ENCODE data around the gene GRAMD2A.

GRAMD2A gene

GRCh38 chr15:72117486-72118016 lies 80.0 kb downstream of the GRAMD2A start:
- peak overlapping the region; percentile 97 for H3K4me3 ChIP-seq (ENCODE audit: control insufficient read depth, low read depth, low read length)
- DNase-seq (ENCODE audit: low read depth), result peak; percentile 70
- TF ChIP-seq, protein P1, sequence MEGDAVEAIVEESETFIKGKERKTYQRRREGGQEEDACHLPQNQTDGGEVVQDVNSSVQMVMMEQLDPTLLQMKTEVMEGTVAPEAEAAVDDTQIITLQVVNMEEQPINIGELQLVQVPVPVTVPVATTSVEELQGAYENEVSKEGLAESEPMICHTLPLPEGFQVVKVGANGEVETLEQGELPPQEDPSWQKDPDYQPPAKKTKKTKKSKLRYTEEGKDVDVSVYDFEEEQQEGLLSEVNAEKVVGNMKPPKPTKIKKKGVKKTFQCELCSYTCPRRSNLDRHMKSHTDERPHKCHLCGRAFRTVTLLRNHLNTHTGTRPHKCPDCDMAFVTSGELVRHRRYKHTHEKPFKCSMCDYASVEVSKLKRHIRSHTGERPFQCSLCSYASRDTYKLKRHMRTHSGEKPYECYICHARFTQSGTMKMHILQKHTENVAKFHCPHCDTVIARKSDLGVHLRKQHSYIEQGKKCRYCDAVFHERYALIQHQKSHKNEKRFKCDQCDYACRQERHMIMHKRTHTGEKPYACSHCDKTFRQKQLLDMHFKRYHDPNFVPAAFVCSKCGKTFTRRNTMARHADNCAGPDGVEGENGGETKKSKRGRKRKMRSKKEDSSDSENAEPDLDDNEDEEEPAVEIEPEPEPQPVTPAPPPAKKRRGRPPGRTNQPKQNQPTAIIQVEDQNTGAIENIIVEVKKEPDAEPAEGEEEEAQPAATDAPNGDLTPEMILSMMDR (conservative IDR thresholded peaks at IDR 0.05; ENCODE audit: control insufficient read depth, insufficient read depth, low read depth, low read length), result no peak

DNA sequence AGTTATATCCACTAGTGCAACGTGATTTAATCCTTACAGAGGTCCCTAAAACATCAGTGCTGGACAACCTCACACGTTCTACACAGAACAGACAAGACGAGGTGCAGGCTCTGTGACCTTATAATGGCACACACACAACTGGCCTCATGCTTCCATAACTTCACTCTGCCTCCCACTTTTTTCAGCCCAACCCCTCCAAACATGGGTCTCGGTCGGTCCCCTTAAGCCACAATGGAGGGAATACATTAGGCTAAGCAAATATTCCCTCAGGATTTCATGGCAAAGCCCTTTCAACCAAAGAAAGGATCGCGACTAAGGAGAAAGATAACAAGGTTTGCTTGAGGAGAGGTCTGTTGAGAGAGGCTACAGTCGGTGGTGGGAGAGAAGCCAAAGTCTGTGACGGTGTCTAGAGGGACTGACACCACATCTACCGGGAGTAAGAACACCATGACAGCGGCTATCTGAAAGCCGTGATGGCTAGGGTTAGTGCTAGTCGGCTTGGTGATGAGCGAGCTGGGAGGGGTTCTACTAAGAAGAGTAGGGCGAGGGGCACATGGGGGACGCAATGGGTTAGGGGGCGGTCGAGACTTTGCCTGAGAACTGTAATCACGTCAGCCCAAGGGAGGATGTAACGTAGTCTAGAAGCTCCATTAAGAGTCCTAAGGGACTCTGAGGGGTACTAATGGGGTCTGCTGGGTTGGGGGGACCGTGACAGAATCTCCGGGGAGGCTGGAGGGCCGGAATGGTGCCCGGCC lies 80.7 kb downstream of the GRAMD2A start:
- H3K4me3 ChIP-seq (ENCODE audit: control insufficient read depth, low read depth, low read length), result peak overlapping the region; percentile 97
- TF ChIP-seq, protein P1 (conservative IDR thresholded peaks at IDR 0.05; ENCODE audit: control insufficient read depth, insufficient read depth, low read depth, low read length), result no peak
- peak; percentile 35 for DNase-seq (ENCODE audit: low read depth)

DNA sequence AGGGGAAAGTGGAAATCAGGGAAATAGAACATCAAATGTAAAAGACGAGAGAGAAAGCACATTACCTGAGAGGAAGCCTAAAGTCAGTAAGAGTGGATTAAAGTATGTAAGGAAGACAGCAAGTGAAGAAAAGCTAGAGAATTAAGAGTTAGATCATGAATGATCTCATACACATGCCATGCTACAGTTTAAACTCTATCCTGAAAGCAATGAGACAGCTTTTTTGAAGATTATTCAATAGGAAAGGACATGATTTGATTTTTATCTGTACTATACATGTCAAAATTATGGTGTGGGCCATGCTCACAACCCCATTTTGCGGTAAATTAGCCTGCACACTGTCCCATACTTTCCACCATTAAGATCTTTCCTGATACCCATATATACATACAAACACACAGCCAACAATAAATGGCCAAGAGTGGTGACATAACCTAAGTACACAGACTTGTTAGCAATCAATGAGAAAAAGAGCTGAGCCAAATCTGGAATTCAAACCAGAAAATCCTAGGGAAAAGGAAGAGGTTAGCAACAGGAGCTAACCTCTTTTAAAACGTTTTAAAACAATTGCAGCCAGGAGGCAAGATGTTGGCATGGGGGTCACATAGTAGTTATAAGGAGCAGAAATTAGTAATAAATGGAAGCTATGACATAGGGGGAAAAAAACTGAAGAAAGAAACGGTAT lies 84.1 kb downstream of the GRAMD2A start:
- TF ChIP-seq, protein P1 (conservative IDR thresholded peaks at IDR 0.05; ENCODE audit: control insufficient read depth, insufficient read depth, low read depth, low read length), result no peak
- no peak for DNase-seq (ENCODE audit: low read depth)
- no peak overlapping the region for H3K4me3 ChIP-seq (ENCODE audit: control insufficient read depth, low read depth, low read length)

DNA sequence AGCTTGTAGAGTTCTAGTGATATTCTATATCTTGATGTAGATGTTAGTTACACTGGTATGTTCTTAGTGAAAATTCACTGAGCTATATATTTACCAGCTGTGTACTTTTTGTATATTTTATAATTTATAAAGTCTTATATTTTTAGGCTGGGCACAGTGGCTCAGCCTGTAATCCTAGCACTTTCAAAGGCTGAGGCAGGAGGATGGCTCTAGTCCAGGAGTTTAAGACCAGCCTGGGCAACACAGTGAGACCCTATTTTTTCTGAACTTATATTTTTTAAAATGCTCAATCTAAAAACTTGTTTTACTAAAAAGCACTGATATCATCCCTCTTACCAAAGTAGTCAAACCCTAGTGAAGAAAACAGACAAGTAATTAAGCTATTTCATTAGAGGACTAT lies 84.8 kb downstream of the GRAMD2A start:
- TF ChIP-seq, protein P1 (conservative IDR thresholded peaks at IDR 0.05; ENCODE audit: control insufficient read depth, insufficient read depth, low read depth, low read length), result no peak
- H3K4me3 ChIP-seq (ENCODE audit: control insufficient read depth, low read depth, low read length), result no peak overlapping the region
- DNase-seq (ENCODE audit: low read depth), result no peak

DNA sequence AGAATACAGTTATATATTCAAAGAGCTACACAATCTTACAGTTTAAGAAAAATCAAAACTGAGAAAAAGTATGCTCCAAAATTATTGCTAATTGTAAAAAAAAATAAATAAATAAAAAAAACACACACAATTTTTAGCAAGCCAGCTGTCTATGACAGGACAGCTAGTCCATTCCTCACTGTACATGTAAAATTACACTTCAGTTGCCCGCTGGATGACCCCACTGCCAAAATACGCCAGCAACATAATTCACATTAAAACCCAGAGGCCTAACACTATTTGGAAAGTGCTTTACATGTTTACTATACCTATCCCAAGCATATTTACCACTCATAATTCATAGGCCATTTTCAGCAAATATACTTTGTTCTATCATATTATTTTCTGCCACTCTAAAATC lies 85.5 kb downstream of the GRAMD2A start:
- TF ChIP-seq, protein P1 (conservative IDR thresholded peaks at IDR 0.05; ENCODE audit: control insufficient read depth, insufficient read depth, low read depth, low read length), result no peak
- H3K4me3 ChIP-seq (ENCODE audit: control insufficient read depth, low read depth, low read length), result no peak overlapping the region
- peak; percentile 31 for DNase-seq (ENCODE audit: low read depth)

- TF ChIP-seq, protein P1 (conservative IDR thresholded peaks at IDR 0.05; ENCODE audit: control insufficient read depth, insufficient read depth, low read depth, low read length), result no peak
- no peak overlapping the region for H3K4me3 ChIP-seq (ENCODE audit: control insufficient read depth, low read depth, low read length)
- no peak for DNase-seq (ENCODE audit: low read depth)
These were observed 87.2 kb downstream of the GRAMD2A start for GRCh38 chr15:72110355-72110754.
